Sigmoid colon (tissue), 7 donors: ENCODE data around the gene SAA1. TPM values are rescaled to one million over a fixed set of nuclear protein-coding genes. Genes with fewer than 3 reads are reported as not detected.
"Not testable (repeated sequence)": the region's sequence is repeated elsewhere in the genome, so short reads cannot be mapped to it uniquely, and the experiment has no call there.

Experiments used
- DNase-seq: peaks from one replicate; pipeline ENCODE4 v3.0.0-alpha.2; 2019
- H3K27ac ChIP-seq, 4 donors: fragments of 200-600 bp; sonication (generic); one replicate each; pipeline ENCODE4 v1.5.1; 2016 to 2019; ENCODE audit warnings: mild to moderate bottlenecking in 1 of 4
- H3K27me3 ChIP-seq, 3 donors: fragments of 200-600 bp; sonication (generic); one replicate each; pipeline ENCODE4 v1.5.1; 2019; ENCODE audit warnings: mild to moderate bottlenecking in 1 of 3
- H3K36me3 ChIP-seq, 4 donors: fragments of 200-600 bp; sonication (generic); one replicate each; pipeline ENCODE4 v1.5.1; 2016 to 2019
- H3K4me1 ChIP-seq, 4 donors: fragments of 200-600 bp; sonication (generic); one replicate each; pipeline ENCODE4 v1.5.1; 2017 to 2019
- H3K4me3 ChIP-seq, 4 donors: fragments of 200-600 bp; sonication (generic); one replicate each; pipeline ENCODE4 v1.5.1; 2017 to 2019; ENCODE audit warnings: mild to moderate bottlenecking in 2 of 4, moderate library complexity in 1 of 4
- H3K9me3 ChIP-seq, 4 donors: fragments of 200-600 bp in 3 of 4; sonication (generic) in 3 of 4; one replicate each; pipeline versions ENCODE4 v1.5.1 to v1.6.1; 2013 to 2019
- CTCF ChIP-seq, 4 experiments: fragments of 450-650 bp in 3 of 4; fragments of 200-600 bp in 1 of 4; IDR thresholded peaks; one replicate each; pipeline ENCODE4 v1.5.1; 2016 to 2019; ENCODE audit warnings: antibody characterized with exemption in 4 of 4, mild to moderate bottlenecking in 3 of 4, moderate library complexity in 2 of 4
- EP300 ChIP-seq, 4 donors: sonication (generic); formaldehyde crosslinking; IDR thresholded peaks; one replicate each; pipeline ENCODE4 v1.6.1; 2017; ENCODE audit warnings: antibody characterized with exemption in 4 of 4
- POLR2A ChIP-seq, 2 donors: fragments of 450-650 bp; IDR thresholded peaks; one replicate each; pipeline ENCODE4 v1.6.1; 2016; ENCODE audit warnings: antibody characterized with exemption in 2 of 2, mild to moderate bottlenecking in 2 of 2, moderate library complexity in 2 of 2
- POLR2AphosphoS5 ChIP-seq, 4 donors: sonication (generic); formaldehyde crosslinking; IDR thresholded peaks; one replicate each; pipeline ENCODE4 v1.6.1; 2017; ENCODE audit warnings: antibody characterized with exemption in 4 of 4
- WGBS, 2 donors: extraction: QIAGEN DNeasy Blood & Tissue Kit; methylation state at CpG; one replicate each; pipeline ENCODE4 v1.1.7; 2013; 5-methylcytosine and 5-hydroxymethylcytosine counted together
- intact Hi-C: fragments of 100-400 bp; cut with DNase I; formaldehyde crosslinking; loops from one replicate; pipeline ENCODE4 v1.15.1; 2023
- polyA plus RNA-seq, 3 donors: library from polyadenylated mRNA; stranded (reverse); fragments of 200-250 nt; gene quantifications; one replicate each; pipeline ENCODE4 v1.2.3, GENCODE V29; 2013
- total RNA-seq, 4 donors: library from RNA; depleted of rRNA; stranded (reverse); fragments of >200 nt; gene quantifications; one replicate each; pipeline ENCODE4 v1.1.0, GENCODE V29; 2016
- donor health status: healthy with polysubstance abuse.
- donor health status: Bipolar disorder and iron deficiency.
- donor health status: healthy.

Gene SAA1
- total and polyA plus RNA-seq, 7 donors: 1.6 to 250 (median 8.5) TPM; not detected in 1

GRCh38 chr11:18264035-18264434, 2.0 kb upstream of the SAA1 start:
- Histone ChIP-seq H3K4me3 (no peak overlapping the region), H3K27me3 (no peaks in the 10 kb centered on the region), H3K36me3 (no peaks in the 10 kb centered on the region), H3K9me3 (no peaks in the 10 kb centered on the region), H3K4me1 (no peaks in the 10 kb centered on the region), H3K27ac (no peak overlapping the region)
- intact Hi-C loops: no loop called here
- no peak for TF ChIP-seq CTCF (IDR thresholded peaks at IDR 0.05)
- no peak for TF ChIP-seq POLR2A (IDR thresholded peaks at IDR 0.05)
- no peak for TF ChIP-seq POLR2AphosphoS5 (IDR thresholded peaks at IDR 0.05)
- no peak for TF ChIP-seq EP300 (IDR thresholded peaks at IDR 0.05)
- no peak for DNase-seq
- WGBS, 2 donors: 77% methylated on average over 4 of the region's 4 CpGs

GRCh38 chr11:18264677-18265555, 1.1 kb upstream of the SAA1 start:
- no peak for DNase-seq
- intact Hi-C loops: no loop called here
- no peaks in the 10 kb centered on the region for H3K9me3 ChIP-seq
- WGBS, 2 donors: 52 to 68% methylated on average over 1 of the region's 1 CpG
- TF ChIP-seq POLR2A (IDR thresholded peaks at IDR 0.05): no peak
- TF ChIP-seq POLR2AphosphoS5 (IDR thresholded peaks at IDR 0.05): no peak
- no peak for TF ChIP-seq CTCF (IDR thresholded peaks at IDR 0.05)
- no peak for TF ChIP-seq EP300 (IDR thresholded peaks at IDR 0.05)
- H3K4me1 ChIP-seq: no peaks in the 10 kb centered on the region
- no peak overlapping the region for H3K27ac ChIP-seq
- no peaks in the 10 kb centered on the region for H3K36me3 ChIP-seq
- H3K4me3 ChIP-seq: no peak overlapping the region
- no peaks in the 10 kb centered on the region for H3K27me3 ChIP-seq

- H3K4me3 ChIP-seq, H3K4me1 ChIP-seq, H3K9me3 ChIP-seq, H3K36me3 ChIP-seq, H3K27ac ChIP-seq, intact Hi-C loops, DNase-seq, H3K27me3 ChIP-seq: not testable (repeated sequence)
- WGBS, 2 donors: 59 to 73% methylated on average over 4 to 5 of the region's 10 CpGs
Observed at GRCh38 chr11:18267335-18268133, 1.5 kb downstream of the SAA1 start.

GRCh38 chr11:18269252-18269651, 3.2 kb downstream of the SAA1 start:
- 60 to 99% methylated on average over 1 to 3 of the region's 5 CpGs for WGBS, 2 donors
- intact Hi-C loops: not testable (repeated sequence)

GRCh38 chr11:18270102-18270501, 4.0 kb downstream of the SAA1 start:
- Histone ChIP-seq H3K4me1 (no peaks in the 10 kb centered on the region), H3K4me3 (no peak overlapping the region), H3K9me3 (no peaks in the 10 kb centered on the region), H3K27me3 (no peaks in the 10 kb centered on the region), H3K36me3 (no peaks in the 10 kb centered on the region), H3K27ac (no peak overlapping the region)
- TF ChIP-seq CTCF (IDR thresholded peaks at IDR 0.05) (no peak), EP300 (IDR thresholded peaks at IDR 0.05) (no peak), POLR2AphosphoS5 (IDR thresholded peaks at IDR 0.05) (no peak), POLR2A (IDR thresholded peaks at IDR 0.05) (no peak)
- intact Hi-C loops: no loop called here
- DNase-seq: no peak
- WGBS, 2 donors: 76 to 85% methylated on average over 4 of the region's 4 CpGs

More at GRCh38 chr11:18269252-18269651, 3.2 kb downstream of the SAA1 start:
- not testable (repeated sequence) for H3K4me3 ChIP-seq, H3K36me3 ChIP-seq, H3K4me1 ChIP-seq, H3K27me3 ChIP-seq, H3K9me3 ChIP-seq, H3K27ac ChIP-seq, DNase-seq
